SJSA1 (cell line): ENCODE results near the gene PAM. TPM values are rescaled to one million over a fixed set of nuclear protein-coding genes. Genes with fewer than 3 reads are reported as not detected.

Source experiments
- DNase-seq, 2 experiments: peaks; one replicate each; pipeline ENCODE4 v3.0.0-alpha.2; 2015 to 2020; ENCODE audit warnings: low spot score in 2 of 2, low read depth in 1 of 2
- H3K27ac ChIP-seq: fragments of 250-450 bp; sonication (Bioruptor Pico); 2 replicates; pipeline ENCODE4 v1.5.1; 2020; ENCODE audit warnings: mild to moderate bottlenecking, moderate library complexity
- H3K27me3 ChIP-seq: fragments of 250-450 bp; sonication (Bioruptor Pico); replicated peaks from 2 replicates; pipeline ENCODE4 v1.5.1; 2020; ENCODE audit warnings: mild to moderate bottlenecking, moderate library complexity
- H3K36me3 ChIP-seq: fragments of 250-450 bp; sonication (Bioruptor Pico); 2 replicates; pipeline ENCODE4 v1.5.1; 2020; ENCODE audit warnings: mild to moderate bottlenecking
- H3K4me1 ChIP-seq: fragments of 250-450 bp; sonication (Bioruptor Pico); replicated peaks from 2 replicates; pipeline ENCODE4 v1.6.1; 2021; ENCODE audit warnings: mild to moderate bottlenecking
- H3K4me3 ChIP-seq: fragments of 250-450 bp; sonication (Bioruptor Pico); 2 replicates; pipeline ENCODE4 v1.5.1; 2020; ENCODE audit warnings: mild to moderate bottlenecking
- H3K9me3 ChIP-seq: fragments of 250-450 bp; sonication (Bioruptor Pico); replicated peaks from 2 replicates; pipeline ENCODE4 v1.5.1; 2020; ENCODE audit warnings: mild to moderate bottlenecking
- total RNA-seq: library from RNA; depleted of rRNA; stranded (reverse); fragments of >200 nt; shearing (Covaris generic); gene quantifications from 2 replicates; pipeline ENCODE4 v1.2.3, GENCODE V29; 2014

PAM gene
- total RNA-seq, 1 experiment from 2014 or later = 420 TPM

DNA sequence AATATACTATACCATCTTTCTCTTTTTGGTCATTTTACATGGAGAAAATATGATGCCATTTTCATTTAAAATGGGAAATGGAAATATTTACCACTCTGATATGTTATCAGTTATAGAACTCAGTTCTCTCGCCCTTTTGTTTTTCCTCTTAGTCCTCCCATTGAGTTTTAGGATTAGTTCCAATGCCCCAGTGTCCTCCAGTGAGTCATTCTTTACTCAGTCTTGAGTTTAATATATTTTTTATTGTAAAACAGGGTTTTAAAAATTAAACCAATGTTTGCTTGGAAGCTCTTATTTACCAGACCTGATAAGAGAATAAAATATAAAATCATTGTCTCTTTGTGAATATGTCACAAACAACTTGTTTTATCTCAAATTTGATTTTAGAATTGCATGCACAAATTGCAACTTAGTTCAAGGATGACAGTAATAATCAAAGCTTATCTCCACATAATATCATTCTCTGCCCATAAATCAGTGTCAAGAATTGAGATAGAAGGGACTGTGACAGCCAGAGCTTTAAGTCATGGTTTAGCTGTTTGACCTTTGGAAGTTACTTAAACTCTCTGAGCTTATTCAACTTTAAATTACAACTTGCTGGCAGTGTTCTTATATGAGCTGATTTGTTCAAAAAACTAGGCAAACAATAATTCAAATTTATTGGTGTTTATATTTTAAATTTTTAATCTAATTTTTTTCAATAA is 166.4 kb downstream of the PAM start:
- Histone ChIP-seq H3K27me3 (no peaks in the 10 kb centered on the region), H3K9me3 (no peaks in the 10 kb centered on the region), H3K27ac (no peak overlapping the region), H3K4me1 (peaks cover 13% of the 10 kb centered on the region), H3K36me3 (peaks cover 22% of the 10 kb centered on the region), H3K4me3 (no peak overlapping the region)
- no peak for DNase-seq

DNA sequence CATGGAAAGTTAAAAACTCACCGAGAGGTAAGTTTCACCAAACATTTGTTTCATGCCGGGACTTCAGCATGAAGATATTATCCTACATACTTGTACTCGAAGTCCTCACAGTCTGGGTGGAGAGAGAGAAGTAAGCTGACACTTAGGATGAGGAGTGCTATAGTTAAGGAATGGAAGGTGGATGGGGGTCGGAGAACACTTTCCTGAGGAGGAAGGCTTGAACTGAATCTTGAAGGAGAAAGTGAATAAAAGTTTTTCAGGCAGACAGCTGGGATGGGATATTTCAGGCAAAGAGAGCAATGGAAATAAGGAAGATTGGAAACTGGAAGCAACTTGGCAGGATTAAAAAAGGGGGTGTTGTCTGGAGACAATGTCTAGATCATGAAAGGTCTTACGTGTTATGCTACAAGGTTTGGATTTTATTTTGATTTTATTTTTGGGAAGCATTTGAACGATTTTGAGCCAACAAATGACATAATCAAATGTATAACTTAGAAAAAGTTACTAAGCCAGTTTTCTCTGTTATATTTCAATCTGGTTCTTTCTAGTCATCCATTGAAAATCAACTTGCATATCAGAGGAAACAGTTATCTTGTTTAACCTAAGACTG is 167.1 kb downstream of the PAM start:
- Histone ChIP-seq H3K4me1 (peaks cover 13% of the 10 kb centered on the region), H3K36me3 (peaks cover 29% of the 10 kb centered on the region), H3K9me3 (no peaks in the 10 kb centered on the region), H3K27me3 (no peaks in the 10 kb centered on the region), H3K4me3 (no peak overlapping the region), H3K27ac (no peak overlapping the region)
- DNase-seq = no peak

DNA sequence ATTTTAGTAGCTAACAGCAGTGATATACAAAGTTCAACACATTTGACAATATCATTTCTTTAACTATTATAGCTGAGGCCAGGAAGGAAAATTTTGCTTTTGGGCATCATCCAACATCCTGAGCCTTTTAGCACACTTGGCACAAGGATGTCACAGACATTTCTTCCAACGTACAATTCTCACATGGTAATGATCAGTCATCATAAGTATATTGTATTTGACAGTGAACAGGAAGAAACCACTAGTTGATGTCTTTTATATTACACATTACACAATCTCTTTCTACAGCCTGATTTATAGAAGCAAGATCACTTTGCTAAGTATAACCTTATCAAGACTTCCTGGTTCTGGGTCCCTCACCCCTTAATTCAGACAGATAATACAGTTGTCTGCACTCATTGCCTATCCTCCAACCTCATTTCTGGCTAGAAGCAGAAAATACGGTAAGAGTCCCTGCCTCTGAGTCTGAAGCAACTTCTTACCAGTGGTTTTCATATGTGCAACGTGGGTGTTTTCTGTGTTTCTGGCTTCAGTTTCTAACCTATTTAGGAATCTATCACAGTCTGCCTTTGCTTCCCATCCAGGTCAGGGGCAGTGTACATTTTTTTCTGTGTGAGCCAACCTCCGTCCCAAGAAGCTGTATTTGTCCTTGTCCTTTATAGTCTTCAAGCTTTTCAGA is 167.8 kb downstream of the PAM start:
- peaks cover 13% of the 10 kb centered on the region for H3K4me1 ChIP-seq
- H3K27me3 ChIP-seq = no peaks in the 10 kb centered on the region
- H3K9me3 ChIP-seq = no peaks in the 10 kb centered on the region
- peaks cover 32% of the 10 kb centered on the region for H3K36me3 ChIP-seq
- H3K27ac ChIP-seq = no peak overlapping the region
- DNase-seq = no peak
- no peak overlapping the region for H3K4me3 ChIP-seq

DNA sequence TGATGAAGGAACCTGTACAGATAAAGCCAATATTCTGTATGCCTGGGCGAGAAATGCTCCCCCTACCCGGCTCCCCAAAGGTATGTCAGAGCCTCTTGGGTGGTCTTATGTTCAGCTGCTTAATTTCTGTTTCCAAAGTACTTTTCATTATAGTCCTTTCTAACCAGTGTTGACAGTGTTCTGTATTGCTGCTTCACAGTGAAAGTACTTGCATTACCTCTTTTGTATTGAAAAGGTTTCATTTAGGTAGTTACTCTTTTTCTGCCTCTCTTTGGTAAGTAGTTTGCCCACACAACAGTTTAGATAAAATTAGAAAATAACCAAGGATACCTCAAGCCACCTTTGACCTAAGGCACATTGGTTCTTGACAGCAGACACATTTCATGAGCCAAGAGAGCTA is 169.9 kb downstream of the PAM start:
- Histone ChIP-seq H3K4me1 (peaks cover 13% of the 10 kb centered on the region), H3K27me3 (no peaks in the 10 kb centered on the region), H3K4me3 (no peak overlapping the region), H3K36me3 (peaks cover 34% of the 10 kb centered on the region), H3K27ac (no peak overlapping the region), H3K9me3 (no peaks in the 10 kb centered on the region)
- DNase-seq = no peak

DNA sequence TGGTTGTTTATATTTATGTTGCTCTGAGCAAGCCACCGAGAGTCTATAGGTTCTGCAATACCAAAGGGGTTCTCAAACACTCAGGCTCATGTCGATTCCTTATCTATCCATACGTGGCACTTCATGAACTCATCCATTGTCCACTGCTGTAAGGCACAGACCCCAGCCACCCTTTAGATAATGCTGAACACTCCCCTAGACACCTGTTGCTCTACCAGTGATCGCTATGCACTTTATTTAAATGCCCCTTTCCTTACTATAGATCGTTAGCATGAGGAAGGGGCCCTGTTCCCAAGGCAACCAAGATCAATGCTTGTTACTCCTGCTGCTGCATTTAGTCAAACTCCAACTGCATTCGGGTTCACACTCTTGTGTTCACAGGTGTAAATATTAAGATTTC is 171.9 kb downstream of the PAM start:
- Histone ChIP-seq H3K9me3 (no peaks in the 10 kb centered on the region), H3K4me3 (no peak overlapping the region), H3K27ac (no peak overlapping the region), H3K4me1 (peaks cover 7% of the 10 kb centered on the region), H3K27me3 (no peaks in the 10 kb centered on the region), H3K36me3 (peaks cover 34% of the 10 kb centered on the region)
- no peak for DNase-seq

DNA sequence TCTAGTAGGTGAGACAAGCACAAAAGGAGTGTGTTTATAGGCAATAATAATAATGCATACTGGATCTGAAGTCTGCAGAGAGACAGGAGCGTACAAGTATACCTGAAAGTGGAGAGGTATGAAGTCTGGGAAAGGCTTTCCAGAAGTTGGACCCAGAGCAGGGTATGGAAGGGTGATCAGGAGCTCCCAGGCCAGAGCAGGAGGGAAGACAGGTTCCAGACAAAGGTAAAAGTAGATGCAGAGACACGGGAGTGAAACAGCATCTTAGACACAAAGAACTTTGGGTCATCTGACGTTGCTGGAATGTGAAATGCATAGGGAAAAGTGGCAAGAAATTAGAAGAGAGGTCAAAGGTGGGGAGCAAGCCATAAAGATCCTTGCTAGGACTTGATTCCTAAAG is 175.1 kb downstream of the PAM start:
- H3K9me3 ChIP-seq = no peaks in the 10 kb centered on the region
- peaks cover 32% of the 10 kb centered on the region for H3K36me3 ChIP-seq
- no peak for DNase-seq
- H3K4me1 ChIP-seq = peaks cover 3% of the 10 kb centered on the region
- no peaks in the 10 kb centered on the region for H3K27me3 ChIP-seq
- H3K4me3 ChIP-seq = no peak overlapping the region
- H3K27ac ChIP-seq = no peak overlapping the region

DNA sequence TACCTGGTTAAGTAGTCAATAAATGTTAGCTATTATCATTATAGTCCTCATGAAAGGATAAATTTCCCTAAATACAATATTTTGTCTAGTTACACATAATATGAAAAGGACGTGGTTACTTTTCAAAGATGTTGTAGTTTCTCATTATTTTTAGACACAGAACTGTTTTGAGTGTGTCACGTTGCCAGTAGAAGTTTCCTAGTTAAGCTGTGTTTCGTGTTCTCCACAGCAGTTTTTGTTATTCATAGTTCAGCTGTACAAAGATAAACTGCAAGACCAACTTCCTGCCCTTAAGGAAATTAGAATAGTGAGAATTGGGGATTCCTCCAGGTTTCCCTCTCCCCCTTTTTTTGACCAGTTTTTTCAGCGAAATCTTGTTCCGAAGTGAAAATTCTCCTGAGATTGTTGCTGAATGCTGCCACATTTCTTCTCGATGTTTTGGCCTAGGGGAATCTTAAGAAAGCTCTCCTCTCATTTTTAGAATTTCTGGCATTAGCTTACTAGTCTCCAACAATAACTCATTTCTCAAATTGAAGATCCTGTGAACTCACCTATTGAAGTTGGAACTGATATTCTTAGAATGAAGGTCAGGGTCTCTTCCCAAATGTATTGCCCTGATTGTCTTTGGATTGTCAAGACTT is 176.1 kb downstream of the PAM start:
- no peak overlapping the region for H3K4me3 ChIP-seq
- no peaks in the 10 kb centered on the region for H3K4me1 ChIP-seq
- no peak overlapping the region for H3K27ac ChIP-seq
- no peaks in the 10 kb centered on the region for H3K27me3 ChIP-seq
- no peaks in the 10 kb centered on the region for H3K9me3 ChIP-seq
- DNase-seq = no peak
- peaks cover 30% of the 10 kb centered on the region for H3K36me3 ChIP-seq

DNA sequence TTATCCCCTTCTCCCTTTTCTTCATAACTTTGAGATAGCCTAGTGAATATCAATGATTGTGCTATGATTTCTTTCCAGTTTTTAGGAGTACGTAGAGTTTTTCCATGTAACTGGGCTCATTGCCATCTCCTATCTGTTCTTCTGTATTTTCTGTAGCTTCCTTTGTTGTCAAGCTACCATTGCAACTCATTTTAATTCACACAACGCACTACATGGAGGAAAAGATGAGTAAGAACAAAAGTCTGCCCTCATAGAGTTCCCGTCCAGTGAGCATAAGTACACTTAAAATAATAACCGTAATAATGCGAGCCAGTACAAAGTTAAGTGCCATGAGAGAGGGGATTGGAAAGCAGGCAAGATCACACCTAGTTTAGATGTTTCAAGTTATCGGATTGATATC is 177.7 kb downstream of the PAM start:
- Histone ChIP-seq H3K27me3 (no peaks in the 10 kb centered on the region), H3K36me3 (peaks cover 21% of the 10 kb centered on the region), H3K4me1 (no peaks in the 10 kb centered on the region), H3K27ac (no peak overlapping the region), H3K4me3 (no peak overlapping the region), H3K9me3 (no peaks in the 10 kb centered on the region)
- no peak for DNase-seq

DNA sequence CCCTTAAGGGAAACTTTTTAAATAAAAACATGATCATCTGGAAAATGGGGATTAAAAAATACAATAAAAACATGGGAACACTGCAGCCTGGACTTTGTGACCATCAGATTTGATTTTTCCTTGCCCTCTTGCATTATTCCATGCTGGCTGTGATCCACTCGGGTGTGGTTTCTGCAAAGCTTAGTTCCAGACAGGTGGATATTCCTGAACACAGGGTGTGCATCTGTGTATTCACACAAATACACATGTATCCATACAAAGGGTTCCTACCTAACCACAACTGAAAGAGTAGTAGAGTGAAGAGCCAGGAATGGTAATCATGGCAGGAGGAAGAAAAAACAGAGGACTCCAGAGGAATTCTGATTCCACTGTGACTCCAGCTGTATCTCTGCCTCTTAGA is 178.2 kb downstream of the PAM start:
- no peak overlapping the region for H3K4me3 ChIP-seq
- H3K4me1 ChIP-seq = no peaks in the 10 kb centered on the region
- DNase-seq = no peak
- H3K27ac ChIP-seq = no peak overlapping the region
- H3K9me3 ChIP-seq = no peaks in the 10 kb centered on the region
- H3K27me3 ChIP-seq = no peaks in the 10 kb centered on the region
- peaks cover 21% of the 10 kb centered on the region for H3K36me3 ChIP-seq

DNA sequence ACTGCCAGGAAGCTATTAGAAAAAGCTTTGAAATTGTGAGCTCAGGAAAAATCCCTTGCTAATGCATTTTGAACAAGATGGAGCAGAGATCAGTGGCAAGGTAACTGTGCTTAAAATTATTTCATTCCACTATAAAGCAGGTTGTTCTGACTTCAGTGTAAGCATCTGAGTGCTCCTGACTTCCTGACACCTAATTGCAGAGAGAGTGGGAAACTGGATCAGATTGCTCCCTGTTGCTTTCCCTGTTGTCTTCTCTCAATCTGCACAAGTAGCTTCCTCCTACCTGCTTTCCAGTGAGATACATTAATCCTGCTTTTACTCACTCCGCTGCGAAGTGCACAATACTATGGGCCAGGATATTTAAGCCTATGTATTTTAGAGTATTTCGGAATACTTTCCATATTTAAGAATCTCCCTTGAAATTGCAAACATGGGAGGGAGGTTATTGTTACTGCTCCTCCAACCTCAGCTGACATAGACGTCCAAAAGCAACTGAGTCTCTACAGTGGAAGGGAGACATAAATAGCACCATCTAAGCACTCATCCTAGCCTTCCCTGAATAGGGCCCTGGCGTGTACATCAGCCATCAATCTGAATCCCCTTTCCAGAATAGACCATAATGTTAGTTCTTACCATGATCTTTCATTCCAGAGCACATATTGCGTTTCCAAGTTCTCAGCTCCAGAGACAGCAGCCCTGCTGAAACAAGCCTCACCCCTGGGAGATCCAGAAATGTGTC is 178.8 kb downstream of the PAM start:
- Histone ChIP-seq H3K27ac (no peak overlapping the region), H3K4me3 (no peak overlapping the region), H3K36me3 (peaks cover 16% of the 10 kb centered on the region), H3K4me1 (no peaks in the 10 kb centered on the region), H3K9me3 (no peaks in the 10 kb centered on the region), H3K27me3 (no peaks in the 10 kb centered on the region)
- no peak for DNase-seq

DNA sequence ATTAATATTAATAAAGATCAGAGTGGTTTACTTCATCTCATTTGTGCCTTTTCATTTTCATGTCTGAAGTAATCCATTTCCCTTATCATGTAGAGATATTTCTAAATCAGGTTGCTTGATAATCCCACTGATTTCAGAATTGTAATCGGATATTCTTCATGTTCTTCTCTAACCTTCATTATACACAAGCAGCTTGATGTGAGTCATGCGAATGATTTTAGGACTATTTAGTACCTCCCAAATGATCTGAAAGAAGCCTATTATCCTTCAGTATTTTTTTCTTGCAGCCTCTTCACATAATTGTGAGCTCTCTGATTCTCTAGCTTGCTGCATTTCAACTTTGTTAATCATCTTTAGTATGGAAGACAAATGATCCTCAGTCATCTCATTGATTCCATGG is 182.8 kb downstream of the PAM start:
- DNase-seq = no peak
- Histone ChIP-seq H3K27ac (no peak overlapping the region), H3K4me1 (no peaks in the 10 kb centered on the region), H3K4me3 (no peak overlapping the region), H3K27me3 (no peaks in the 10 kb centered on the region), H3K36me3 (peaks cover 17% of the 10 kb centered on the region), H3K9me3 (no peaks in the 10 kb centered on the region)

DNA sequence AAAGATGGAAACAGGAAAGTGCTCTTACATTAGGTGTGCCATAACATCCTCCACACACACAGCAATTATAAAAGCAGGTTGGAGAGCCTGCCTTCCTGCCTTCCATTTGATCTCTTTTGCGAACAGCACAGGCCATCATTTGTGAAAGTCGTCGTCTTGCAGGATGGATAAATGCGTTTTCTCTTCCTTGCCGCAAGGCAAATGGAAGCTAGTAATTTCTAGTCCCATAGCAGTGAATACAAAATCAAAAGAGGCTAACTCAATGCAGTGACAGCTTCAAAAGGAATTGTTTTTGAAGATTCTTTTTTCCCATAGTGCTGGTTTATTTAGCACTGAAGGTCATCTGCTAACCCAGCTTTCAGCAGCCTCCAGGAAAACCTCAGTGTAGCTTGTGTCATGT is 186.0 kb downstream of the PAM start:
- peaks cover 22% of the 10 kb centered on the region for H3K36me3 ChIP-seq
- no peak for DNase-seq
- H3K9me3 ChIP-seq = no peaks in the 10 kb centered on the region
- no peak overlapping the region for H3K4me3 ChIP-seq
- no peaks in the 10 kb centered on the region for H3K4me1 ChIP-seq
- no peaks in the 10 kb centered on the region for H3K27me3 ChIP-seq
- H3K27ac ChIP-seq = no peak overlapping the region

DNA sequence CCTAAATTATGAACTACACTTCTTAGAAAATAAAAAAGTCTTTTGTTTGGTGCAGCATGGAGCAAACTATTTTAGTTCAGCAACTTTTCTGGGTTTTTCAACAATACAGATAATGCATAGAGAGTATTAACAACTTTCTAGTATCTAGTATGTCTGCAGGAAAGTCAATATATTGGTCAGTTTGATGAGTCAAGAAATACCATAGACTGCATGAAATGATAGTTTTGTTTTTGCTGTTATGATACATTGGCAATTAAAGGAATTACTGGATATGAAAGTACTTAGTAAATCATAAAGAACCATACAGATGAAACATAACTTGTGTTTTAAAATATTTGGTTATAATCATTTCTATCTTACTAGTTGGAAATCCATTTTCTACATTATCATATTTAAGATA is 191.3 kb downstream of the PAM start:
- Histone ChIP-seq H3K36me3 (peaks cover 41% of the 10 kb centered on the region), H3K4me1 (no peaks in the 10 kb centered on the region), H3K27me3 (no peaks in the 10 kb centered on the region), H3K9me3 (no peaks in the 10 kb centered on the region), H3K4me3 (no peak overlapping the region), H3K27ac (no peak overlapping the region)
- DNase-seq = no peak
